HCT116 (cell line): Measurements from ENCODE around the gene LAMA4.

Experiments
- CTCF ChIP-seq, 3 experiments: fragments of 200-600 bp in 1 of 3; sonication (generic) in 1 of 3; IDR thresholded peaks in 2 of 3; conservative IDR thresholded peaks in 1 of 3; 2 replicates each; pipeline ENCODE4 v1.5.1; 2012 to 2017; ENCODE audit warnings: low read depth in 2 of 3, low read length in 2 of 3, antibody characterized with exemption in 1 of 3, borderline replicate concordance in 1 of 3, control low read depth in 1 of 3, mild to moderate bottlenecking in 1 of 3, mixed read lengths in 1 of 3, mixed run types in 1 of 3, moderate library complexity in 1 of 3; ENCODE audit not compliant: insufficient read depth in 1 of 3
- ELF1 ChIP-seq: IDR thresholded peaks from 2 replicates; pipeline ENCODE4 v1.6.1; 2012; ENCODE audit warnings: low read depth, borderline replicate concordance
- ZFX ChIP-seq: fragments of 450-650 bp; IDR thresholded peaks from 2 replicates; pipeline ENCODE4 v1.6.1; 2017

DNA sequence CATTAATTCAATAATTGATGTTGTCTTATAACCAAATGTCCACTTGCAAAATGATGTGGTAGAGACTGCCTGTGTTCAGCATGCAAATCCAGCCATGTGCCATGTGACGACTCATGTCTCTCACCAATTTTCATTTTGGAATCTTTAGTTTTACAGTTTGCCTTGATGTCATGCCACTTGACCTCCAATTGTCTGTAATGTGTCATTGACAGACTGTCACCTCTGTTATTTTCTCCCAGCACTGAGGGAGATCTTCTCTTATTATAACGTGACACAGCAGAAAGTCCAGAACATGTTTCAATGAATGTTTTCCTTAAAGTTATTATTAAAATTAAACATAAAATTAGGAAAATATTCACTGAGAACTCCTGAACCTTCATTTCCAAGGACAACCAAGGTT, 56.7 kb downstream of the LAMA4 start:
- TF ChIP-seq ELF1 (no peak), ZFX (no peak), CTCF (IDR thresholded peaks at IDR 0.05 in 2 of 3, conservative IDR thresholded peaks at IDR 0.05 in 1 of 3; ENCODE audit: borderline replicate concordance in 1 of 3, insufficient read depth in 1 of 3, low read depth in 2 of 3, low read length in 2 of 3) (no peak)
